Activated B cell treated with CpG ODN at 0.5 μM for 24 hours (primary cell): Measurements from ENCODE around the gene VTI1A. TPM values are rescaled to one million over a fixed set of nuclear protein-coding genes. Genes with fewer than 3 reads are reported as not detected.

Source experiments
- ATAC-seq: fragments of 200-7000 bp; cut with Tn5 transposase; one replicate; pipeline ENCODE4 v1.10.0; 2021; ENCODE audit warnings: low read depth, mild to moderate bottlenecking, moderate library complexity
- CTCF ChIA-PET: fragments of 350-600 bp; sonication (Branson Sonifier 250); formaldehyde crosslinking; loops from one replicate; lab custom pipeline; 2021; ENCODE audit warnings: antibody characterized with exemption; lab: Charles Lee
- POLR2A ChIA-PET: fragments of 350-600 bp; sonication (Branson Sonifier 250); formaldehyde crosslinking; loops from one replicate; lab custom pipeline; 2021; ENCODE audit warnings: antibody characterized with exemption; lab: Charles Lee
- DNase-seq: peaks from one replicate; pipeline ENCODE4 v3.0.0; 2022
- H3K27ac Mint-ChIP-seq: one replicate; pipeline ENCODE4 v1.8.0; 2020; ENCODE audit warnings: mixed read lengths
- H3K27me3 Mint-ChIP-seq: one replicate; pipeline ENCODE4 v1.8.0; 2021; ENCODE audit warnings: mixed read lengths
- H3K36me3 Mint-ChIP-seq: one replicate; pipeline ENCODE4 v1.8.0; 2021; ENCODE audit warnings: low read depth, mixed read lengths
- H3K4me1 Mint-ChIP-seq: one replicate; pipeline ENCODE4 v1.8.0; 2021; ENCODE audit warnings: mixed read lengths
- H3K4me3 Mint-ChIP-seq: one replicate; pipeline ENCODE4 v1.8.0; 2020; ENCODE audit warnings: mild to moderate bottlenecking, mixed read lengths
- H3K9me3 Mint-ChIP-seq: one replicate; pipeline ENCODE4 v1.8.0; 2020; ENCODE audit warnings: mixed read lengths
- CTCF ChIP-seq: fragments of 200-600 bp; IDR thresholded peaks from one replicate; pipeline ENCODE4 v1.8.0; 2022; ENCODE audit warnings: antibody characterized with exemption, mild to moderate bottlenecking
- intact Hi-C: fragments of 100-400 bp; cut with micrococcal nuclease; formaldehyde crosslinking; loops from one replicate; pipeline ENCODE4 v1.15.1; 2024
- total RNA-seq: library from RNA; stranded (reverse); gene quantifications from 2 replicates; pipeline ENCODE4 v1.2.3, GENCODE V29; 2022

The VTI1A gene
- total RNA-seq, 1 donor from 2014 or later = 74.0 TPM

GRCh38 chr10:112653851-112654250 lies 206.8 kb downstream of the VTI1A start:
- no peak for TF ChIP-seq CTCF
- no peaks in the 10 kb centered on the region for H3K9me3 Mint-ChIP-seq
- POLR2A ChIA-PET = no interaction called here
- H3K4me1 Mint-ChIP-seq = no peaks in the 10 kb centered on the region
- H3K27ac Mint-ChIP-seq = no peak overlapping the region
- DNase-seq (no peak), ATAC-seq (no peak)
- no peaks in the 10 kb centered on the region for H3K27me3 Mint-ChIP-seq
- H3K36me3 Mint-ChIP-seq = peaks cover 14% of the 10 kb centered on the region
- intact Hi-C loops = no loop called here
- no peak overlapping the region for H3K4me3 Mint-ChIP-seq
- CTCF ChIA-PET = no interaction called here

- Mint-ChIP-seq H3K27ac (no peak overlapping the region), H3K4me1 (no peaks in the 10 kb centered on the region), H3K9me3 (no peaks in the 10 kb centered on the region), H3K36me3 (peaks cover 14% of the 10 kb centered on the region), H3K4me3 (no peak overlapping the region), H3K27me3 (no peaks in the 10 kb centered on the region)
- intact Hi-C loops = no loop called here
- CTCF ChIA-PET = no interaction called here
- DNase-seq = no peak
- no peak for TF ChIP-seq CTCF
- ATAC-seq = no peak
- POLR2A ChIA-PET = no interaction called here
Measured at GRCh38 chr10:112654794-112655193, 207.8 kb downstream of the VTI1A start.

- H3K27me3 Mint-ChIP-seq = no peaks in the 10 kb centered on the region
- H3K27ac Mint-ChIP-seq = no peak overlapping the region
- no peaks in the 10 kb centered on the region for H3K4me1 Mint-ChIP-seq
- ATAC-seq (no peak), DNase-seq (no peak)
- POLR2A ChIA-PET = no interaction called here
- no peak overlapping the region for H3K4me3 Mint-ChIP-seq
- intact Hi-C loops = no loop called here
- CTCF ChIA-PET = no interaction called here
- H3K9me3 Mint-ChIP-seq = no peaks in the 10 kb centered on the region
- TF ChIP-seq CTCF = no peak
- peaks cover 12% of the 10 kb centered on the region for H3K36me3 Mint-ChIP-seq
Measured at GRCh38 chr10:112655722-112656121, 208.7 kb downstream of the VTI1A start.

GRCh38 chr10:112658465-112658864 lies 211.4 kb downstream of the VTI1A start:
- peaks cover 22% of the 10 kb centered on the region for H3K36me3 Mint-ChIP-seq
- CTCF ChIA-PET = no interaction called here
- H3K4me1 Mint-ChIP-seq = no peaks in the 10 kb centered on the region
- POLR2A ChIA-PET = no interaction called here
- DNase-seq = no peak
- peaks cover 6% of the 10 kb centered on the region for H3K9me3 Mint-ChIP-seq
- TF ChIP-seq CTCF = no peak
- ATAC-seq = no peak
- H3K27ac Mint-ChIP-seq = no peak overlapping the region
- intact Hi-C loops = no loop called here
- H3K4me3 Mint-ChIP-seq = no peak overlapping the region
- H3K27me3 Mint-ChIP-seq = no peaks in the 10 kb centered on the region

- ATAC-seq (no peak), DNase-seq (no peak)
- Mint-ChIP-seq H3K4me3 (no peak overlapping the region), H3K9me3 (peaks cover 6% of the 10 kb centered on the region), H3K36me3 (peaks cover 22% of the 10 kb centered on the region), H3K27me3 (no peaks in the 10 kb centered on the region), H3K27ac (no peak overlapping the region), H3K4me1 (no peaks in the 10 kb centered on the region)
- intact Hi-C loops = no loop called here
- TF ChIP-seq CTCF = no peak
- ChIA-PET POLR2A (no interaction called here), CTCF (no interaction called here)
Measured at GRCh38 chr10:112658900-112659638, 212.1 kb downstream of the VTI1A start.
